Body of pancreas (tissue), 4 donors: ENCODE measurements around the gene F2RL2. TPM values are rescaled to one million over a fixed set of nuclear protein-coding genes. Genes with fewer than 3 reads are reported as not detected.

Experiments
- ATAC-seq: fragments of 150-250 bp; one replicate; pipeline ENCODE4 v1.9.1; 2016
- DNase-seq, 4 donors: peaks; one replicate each; pipeline ENCODE4 v3.0.0-alpha.2; 2019
- H3K27ac ChIP-seq, 4 donors: fragments of 200-600 bp; sonication (generic); 1 replicate in 3 of 4; 2 replicates in 1 of 4; pipeline versions ENCODE4 v1.5.1 to v1.6.1; 2016 to 2019; ENCODE audit warnings: mild to moderate bottlenecking in 1 of 4, mixed read lengths in 1 of 4, moderate library complexity in 1 of 4
- H3K27me3 ChIP-seq, 2 donors: fragments of 200-600 bp; sonication (generic); one replicate each; pipeline ENCODE4 v1.6.0; 2016; ENCODE audit warnings: mild to moderate bottlenecking in 1 of 2
- H3K36me3 ChIP-seq, 2 donors: fragments of 200-600 bp; sonication (generic); replicated peaks in 1 of 2; 2 replicates each; pipeline ENCODE4 v1.5.1; 2016; ENCODE audit warnings: low read depth in 2 of 2; ENCODE audit not compliant: insufficient read depth in 1 of 2
- H3K4me1 ChIP-seq: fragments of 200-600 bp; sonication (generic); one replicate; pipeline ENCODE4 v1.6.0; 2016
- H3K4me3 ChIP-seq, 2 donors: fragments of 200-600 bp; sonication (generic); 1 replicate in 1 of 2; 2 replicates in 1 of 2; pipeline ENCODE4 v1.5.1; 2016 to 2019
- H3K9me3 ChIP-seq, 3 donors: fragments of 200-600 bp; sonication (generic); 1 replicate in 2 of 3; 2 replicates in 1 of 3; pipeline ENCODE4 v1.5.1; 2016
- POLR2A ChIP-seq, 3 donors: fragments of 450-650 bp; IDR thresholded peaks; one replicate each; pipeline ENCODE4 v1.6.1; 2016; ENCODE audit warnings: antibody characterized with exemption in 3 of 3, mild to moderate bottlenecking in 2 of 3
- WGBS, 2 donors: methylation state at CpG; one replicate each; pipeline ENCODE4 v1.1.5; 2017; 5-methylcytosine and 5-hydroxymethylcytosine counted together
- intact Hi-C: fragments of 100-400 bp; cut with DNase I; formaldehyde crosslinking; loops from one replicate; pipeline ENCODE4 v1.15.1; 2023
- total RNA-seq, 2 donors: library from RNA; depleted of rRNA; stranded (reverse); fragments of >200 nt; gene quantifications; one replicate each; pipeline ENCODE4 v1.1.0, GENCODE V29; 2016
- TF ChIP-seq, protein P1 (sequence below), 7 experiments: fragments of 450-650 bp in 4 of 7; fragments of 200-600 bp in 3 of 7; sonication (generic) in 3 of 7; IDR thresholded peaks; one replicate each; pipeline ENCODE4 v1.5.1; 2016 to 2019; ENCODE audit warnings: antibody characterized with exemption in 7 of 7

The F2RL2 gene
- total RNA-seq, 2 donors from 2014 or later, result 0.78 TPM; not detected in 1

GRCh38 chr5:76612942-76613341 is 10.3 kb downstream of the F2RL2 start:
- Histone ChIP-seq H3K36me3 (peaks cover 0 to 5% of the 10 kb centered on the region in 2 donors), H3K27me3 (no peaks in the 10 kb centered on the region), H3K4me3 (no peak overlapping the region), H3K4me1 (no peaks in the 10 kb centered on the region), H3K27ac (no peak overlapping the region), H3K9me3 (no peaks in the 10 kb centered on the region)
- 74 to 78% methylated on average over 5 of the region's 5 CpGs for WGBS, 2 donors
- intact Hi-C loops, result no loop called here
- ATAC-seq, result no peak
- DNase-seq, result no peak
- TF ChIP-seq POLR2A (IDR thresholded peaks at IDR 0.05), result no peak
- TF ChIP-seq, protein P1, sequence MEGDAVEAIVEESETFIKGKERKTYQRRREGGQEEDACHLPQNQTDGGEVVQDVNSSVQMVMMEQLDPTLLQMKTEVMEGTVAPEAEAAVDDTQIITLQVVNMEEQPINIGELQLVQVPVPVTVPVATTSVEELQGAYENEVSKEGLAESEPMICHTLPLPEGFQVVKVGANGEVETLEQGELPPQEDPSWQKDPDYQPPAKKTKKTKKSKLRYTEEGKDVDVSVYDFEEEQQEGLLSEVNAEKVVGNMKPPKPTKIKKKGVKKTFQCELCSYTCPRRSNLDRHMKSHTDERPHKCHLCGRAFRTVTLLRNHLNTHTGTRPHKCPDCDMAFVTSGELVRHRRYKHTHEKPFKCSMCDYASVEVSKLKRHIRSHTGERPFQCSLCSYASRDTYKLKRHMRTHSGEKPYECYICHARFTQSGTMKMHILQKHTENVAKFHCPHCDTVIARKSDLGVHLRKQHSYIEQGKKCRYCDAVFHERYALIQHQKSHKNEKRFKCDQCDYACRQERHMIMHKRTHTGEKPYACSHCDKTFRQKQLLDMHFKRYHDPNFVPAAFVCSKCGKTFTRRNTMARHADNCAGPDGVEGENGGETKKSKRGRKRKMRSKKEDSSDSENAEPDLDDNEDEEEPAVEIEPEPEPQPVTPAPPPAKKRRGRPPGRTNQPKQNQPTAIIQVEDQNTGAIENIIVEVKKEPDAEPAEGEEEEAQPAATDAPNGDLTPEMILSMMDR (IDR thresholded peaks at IDR 0.05), result no peak

DNA sequence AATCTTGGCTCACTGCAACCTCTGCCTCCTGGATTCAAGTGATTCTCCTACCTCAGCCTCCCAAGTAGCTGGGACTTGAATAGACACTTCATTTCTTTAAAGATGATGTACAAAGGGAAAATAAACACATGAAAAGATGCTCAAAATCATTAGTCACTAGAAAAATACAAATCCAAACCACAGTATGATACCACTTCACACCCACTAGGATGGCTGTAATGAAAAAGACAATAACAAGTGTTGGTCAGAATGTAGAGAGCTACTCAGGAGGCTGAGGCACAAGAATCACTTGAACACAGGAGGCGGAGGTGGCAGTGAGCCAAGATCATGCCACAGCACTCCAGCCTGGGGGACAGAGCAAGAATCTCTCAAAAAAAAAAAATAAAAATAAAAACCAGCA is 13.0 kb downstream of the F2RL2 start:
- 81 to 94% methylated on average over 1 of the region's 1 CpG for WGBS, 2 donors
- Histone ChIP-seq H3K9me3 (no peaks in the 10 kb centered on the region), H3K27me3 (no peaks in the 10 kb centered on the region), H3K36me3 (peaks cover 0 to 5% of the 10 kb centered on the region in 2 donors), H3K4me1 (no peaks in the 10 kb centered on the region), H3K27ac (no peak overlapping the region), H3K4me3 (no peak overlapping the region)
- intact Hi-C loops, result no loop called here
- ATAC-seq (no peak), DNase-seq (no peak)
- no peak for TF ChIP-seq POLR2A (IDR thresholded peaks at IDR 0.05)
- TF ChIP-seq, protein P1 (IDR thresholded peaks at IDR 0.05), result no peak

DNA sequence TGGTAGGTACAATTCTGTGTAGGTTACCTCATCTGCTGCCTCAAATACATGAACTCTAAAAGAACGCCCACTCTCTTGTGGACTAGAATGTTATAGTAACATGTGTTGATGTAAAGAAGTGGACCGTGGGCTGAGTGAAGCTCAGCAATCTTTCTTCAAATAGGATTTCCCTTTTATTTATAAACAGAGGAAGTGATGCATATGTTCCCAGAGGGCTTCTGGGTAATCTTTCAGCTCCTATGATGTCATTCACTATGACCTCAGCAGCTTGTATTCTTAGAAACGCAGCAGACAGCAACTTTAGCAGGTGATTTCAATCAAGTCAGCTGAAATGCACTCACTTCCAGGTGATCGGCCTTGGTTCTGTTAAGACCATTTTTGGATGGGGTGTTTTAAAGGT is 14.4 kb downstream of the F2RL2 start:
- H3K4me3 ChIP-seq, result no peak overlapping the region
- H3K27ac ChIP-seq, result no peak overlapping the region
- H3K36me3 ChIP-seq, result peaks cover 0 to 5% of the 10 kb centered on the region in 2 donors
- no peaks in the 10 kb centered on the region for H3K4me1 ChIP-seq
- intact Hi-C loops, result no loop called here
- ATAC-seq, result no peak
- no peaks in the 10 kb centered on the region for H3K27me3 ChIP-seq
- H3K9me3 ChIP-seq, result no peaks in the 10 kb centered on the region
- TF ChIP-seq, protein P1 (IDR thresholded peaks at IDR 0.05), result no peak
- no peak for TF ChIP-seq POLR2A (IDR thresholded peaks at IDR 0.05)
- no peak for DNase-seq
- WGBS, 2 donors, result 66 to 88% methylated on average over 4 of the region's 4 CpGs

DNA sequence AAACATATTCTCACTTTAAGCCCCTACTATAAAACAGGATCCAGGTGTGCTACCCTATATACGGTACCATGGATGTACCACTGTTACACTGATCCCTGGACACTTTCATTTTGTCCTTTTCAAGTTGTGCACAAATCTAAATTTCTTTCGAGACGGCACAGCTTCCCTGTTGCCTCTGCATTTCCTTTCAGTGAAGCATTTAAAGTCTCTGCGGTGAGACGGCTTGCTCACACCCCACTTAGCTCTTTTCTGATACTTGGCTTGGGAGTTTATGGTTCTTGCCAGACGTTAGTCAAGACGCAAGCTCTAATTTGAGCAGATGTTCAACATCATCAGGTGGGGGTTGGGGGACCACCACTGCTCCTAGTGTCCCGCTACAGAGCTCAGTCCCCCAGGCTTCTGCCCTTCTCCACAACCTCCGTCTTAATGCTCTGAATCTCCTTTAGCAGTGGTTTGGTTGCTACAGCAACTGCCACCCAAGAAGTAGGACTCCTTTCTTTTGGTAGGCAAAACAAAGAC is 15.8 kb downstream of the F2RL2 start:
- no peak for ATAC-seq
- no peak overlapping the region for H3K4me3 ChIP-seq
- TF ChIP-seq, protein P1 (IDR thresholded peaks at IDR 0.05), result no peak
- no peak for TF ChIP-seq POLR2A (IDR thresholded peaks at IDR 0.05)
- H3K27ac ChIP-seq, result no peak overlapping the region
- 71 to 87% methylated on average over 9 of the region's 9 CpGs for WGBS, 2 donors
- H3K27me3 ChIP-seq, result no peaks in the 10 kb centered on the region
- H3K36me3 ChIP-seq, result peaks cover 0 to 3% of the 10 kb centered on the region in 2 donors
- intact Hi-C loops, result no loop called here
- no peaks in the 10 kb centered on the region for H3K4me1 ChIP-seq
- no peaks in the 10 kb centered on the region for H3K9me3 ChIP-seq
- no peak for DNase-seq

DNA sequence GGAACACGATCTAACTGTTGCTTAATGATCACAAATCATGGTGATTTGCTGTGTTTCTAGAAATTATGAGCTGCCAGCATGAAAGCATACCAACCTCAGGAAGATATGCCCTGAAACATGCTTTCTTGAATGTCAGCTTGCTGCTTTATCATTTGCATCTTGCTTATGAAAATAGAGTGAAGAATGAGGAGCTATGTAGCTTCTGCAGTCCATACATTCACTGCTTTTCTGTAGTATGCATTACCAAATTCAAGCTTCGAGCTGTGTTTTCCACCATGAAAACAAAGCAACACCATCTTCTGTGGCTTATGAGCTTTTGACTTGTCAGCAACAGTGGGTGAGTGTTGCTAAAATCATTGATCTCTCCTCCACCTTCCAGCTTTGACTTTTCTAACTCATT is 16.5 kb downstream of the F2RL2 start:
- intact Hi-C loops, result no loop called here
- H3K9me3 ChIP-seq, result no peaks in the 10 kb centered on the region
- H3K27me3 ChIP-seq, result no peaks in the 10 kb centered on the region
- WGBS, 2 donors, result 59 to 93% methylated on average over 2 of the region's 2 CpGs
- no peaks in the 10 kb centered on the region for H3K4me1 ChIP-seq
- ATAC-seq (no peak), DNase-seq (no peak)
- H3K4me3 ChIP-seq, result no peak overlapping the region
- H3K36me3 ChIP-seq, result peaks cover 0 to 3% of the 10 kb centered on the region in 2 donors
- no peak overlapping the region for H3K27ac ChIP-seq
- TF ChIP-seq, protein P1 (IDR thresholded peaks at IDR 0.05), result no peak
- TF ChIP-seq POLR2A (IDR thresholded peaks at IDR 0.05), result no peak
